GM18499 (cell line): Measurements from ENCODE around the gene SCAI.
"Not testable (repeated sequence)": the region's sequence is repeated elsewhere in the genome, so short reads cannot be mapped to it uniquely, and the experiment has no call there.

ENCODE experiments used
- ATAC-seq: cut with Tn5 transposase; IDR thresholded peaks from one replicate; pipeline ENCODE4 v1.9.1; 2021; ENCODE audit warnings: moderate number of reproducible peaks; ENCODE audit not compliant: insufficient read depth, unreplicated experiment

The SCAI gene

GRCh38 chr9:124959671-124960408 is 183.5 kb downstream of the SCAI start:
- not testable (repeated sequence) for ATAC-seq

- ATAC-seq = no peak
Measured at GRCh38 chr9:124954255-124954654, 189.1 kb downstream of the SCAI start.

- ATAC-seq = no peak
Measured at GRCh38 chr9:124950050-124950718, 193.1 kb downstream of the SCAI start.

GRCh38 chr9:124949387-124949786 is 193.9 kb downstream of the SCAI start:
- ATAC-seq = no peak

- no peak for ATAC-seq
Measured at GRCh38 chr9:124947727-124948391, 195.5 kb downstream of the SCAI start.

DNA sequence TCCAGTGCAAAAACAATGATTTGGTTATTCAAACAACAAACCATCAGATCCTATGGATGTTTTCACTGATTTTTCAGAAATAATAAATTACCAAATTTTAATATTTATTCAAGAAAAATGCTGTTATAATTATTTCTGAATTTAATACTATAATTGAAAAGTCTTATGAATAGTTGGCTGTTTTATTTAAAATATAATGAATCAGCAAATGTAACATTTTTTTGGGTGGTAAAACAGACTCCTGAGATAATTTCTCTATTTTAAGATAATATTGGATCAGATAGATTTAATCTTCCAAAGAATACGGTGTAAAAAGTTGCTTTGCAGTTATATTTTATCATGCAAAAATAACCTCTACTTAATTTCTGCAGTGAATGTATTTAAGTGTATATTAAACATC is 197.2 kb downstream of the SCAI start:
- no peak for ATAC-seq

GRCh38 chr9:124941679-124942561 is 201.4 kb downstream of the SCAI start:
- peak; percentile 10 for ATAC-seq

DNA sequence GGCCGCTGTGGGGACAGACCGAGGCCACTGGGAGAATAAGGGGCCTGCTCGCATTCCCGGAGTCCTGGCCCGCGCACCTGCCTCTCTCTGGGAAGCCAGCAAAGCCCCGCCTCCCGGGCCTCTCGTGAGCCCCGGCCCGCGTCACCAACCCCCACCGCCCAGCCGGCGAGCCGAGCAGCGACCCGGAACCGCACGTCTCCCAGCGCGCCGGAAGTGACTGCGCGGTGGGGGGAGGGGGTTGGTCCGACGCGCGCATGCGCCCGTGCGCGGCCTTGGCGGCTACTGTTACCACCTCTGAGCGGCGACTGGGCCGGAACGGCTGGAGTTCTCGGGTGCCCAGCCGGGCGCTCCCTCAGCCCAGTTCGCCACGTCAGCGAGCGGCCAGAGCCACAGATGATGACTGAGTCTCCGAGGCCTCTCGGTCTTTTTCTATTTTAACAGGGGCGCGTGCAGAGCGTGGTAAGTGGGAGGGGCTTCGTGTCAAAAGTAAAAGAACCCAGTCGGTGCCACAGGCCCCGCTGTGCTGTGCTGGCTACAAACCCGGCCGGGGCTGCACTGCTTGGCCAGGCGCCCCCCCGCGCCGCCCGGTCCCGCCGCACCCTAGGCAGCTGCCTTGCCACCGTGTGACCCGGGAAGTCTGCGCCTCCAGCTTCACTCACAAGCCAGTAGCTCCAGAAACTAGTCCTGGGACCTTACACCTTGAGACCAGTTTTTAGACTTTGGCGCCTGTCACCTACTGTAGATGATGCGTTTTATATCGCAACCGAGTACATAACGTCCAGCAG is 202.2 kb downstream of the SCAI start, which contains the start of gene GOLGA1:
GOLGA1 (minus strand) TSS at position 190 of the 785 bp plus-strand sequence. CDS start 2,372 bp downstream, outside the sequence.
- peak; percentile 46 for ATAC-seq

DNA sequence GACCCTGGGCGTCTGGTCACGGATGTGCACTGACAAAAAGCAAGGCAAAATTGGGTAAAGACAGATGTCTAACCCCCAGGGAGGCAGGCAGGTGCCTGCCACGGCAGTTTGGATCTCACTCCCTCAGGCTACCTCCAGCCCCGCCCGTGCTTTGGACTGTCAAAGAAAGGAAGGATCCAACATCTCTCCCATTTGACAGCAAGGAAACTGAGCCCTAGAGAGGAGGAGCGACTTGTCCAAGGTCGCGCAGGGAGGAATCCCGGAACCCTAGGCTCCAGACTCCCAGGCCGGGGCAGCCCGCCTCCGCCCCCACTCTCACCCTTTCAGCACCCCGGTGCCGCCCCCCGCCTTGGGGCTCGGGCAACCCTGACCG is 202.8 kb downstream of the SCAI start:
- ATAC-seq = peak; percentile 25

DNA sequence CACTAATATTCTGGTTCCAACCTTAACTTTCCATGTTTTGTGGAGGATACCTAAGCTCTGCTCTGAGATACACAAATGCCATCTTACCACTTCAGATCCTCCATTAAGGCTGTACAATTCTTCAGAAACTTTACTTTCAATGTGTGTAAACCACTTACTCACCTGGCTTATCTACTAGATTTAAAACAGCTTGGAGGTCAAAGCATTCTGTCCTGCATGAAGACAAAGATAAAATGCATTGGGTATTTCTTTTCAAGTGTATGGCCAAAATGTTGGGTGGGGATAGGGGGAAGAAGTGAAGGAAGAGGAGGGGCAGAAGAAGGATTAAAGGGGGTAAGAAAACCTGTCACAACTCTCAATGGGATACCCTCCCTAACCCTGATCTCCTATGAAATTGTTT is 203.4 kb downstream of the SCAI start:
- no peak for ATAC-seq

- ATAC-seq = no peak
Measured at GRCh38 chr9:124934290-124934689, 209.0 kb downstream of the SCAI start.

- no peak for ATAC-seq
Measured at GRCh38 chr9:124932333-124932732, 211.0 kb downstream of the SCAI start.

DNA sequence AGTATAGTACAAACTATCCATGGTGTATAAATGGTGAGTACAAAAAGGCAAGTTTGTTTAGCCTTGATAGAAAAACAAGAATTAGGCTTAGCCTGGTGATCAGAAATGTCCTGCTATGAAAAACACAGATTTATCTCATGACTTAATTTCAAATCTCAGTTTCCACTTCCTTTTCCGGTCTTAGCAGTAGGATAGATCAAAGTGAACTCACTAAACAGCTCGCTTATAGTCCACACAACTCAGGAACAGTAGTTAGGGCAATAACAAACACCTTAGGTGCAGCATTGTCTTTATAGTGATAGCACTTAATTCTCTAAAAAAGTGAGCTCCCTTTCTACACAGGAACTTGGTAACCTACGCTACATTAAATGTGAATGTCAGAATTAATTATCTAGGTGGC is 213.9 kb downstream of the SCAI start:
- no peak for ATAC-seq

DNA sequence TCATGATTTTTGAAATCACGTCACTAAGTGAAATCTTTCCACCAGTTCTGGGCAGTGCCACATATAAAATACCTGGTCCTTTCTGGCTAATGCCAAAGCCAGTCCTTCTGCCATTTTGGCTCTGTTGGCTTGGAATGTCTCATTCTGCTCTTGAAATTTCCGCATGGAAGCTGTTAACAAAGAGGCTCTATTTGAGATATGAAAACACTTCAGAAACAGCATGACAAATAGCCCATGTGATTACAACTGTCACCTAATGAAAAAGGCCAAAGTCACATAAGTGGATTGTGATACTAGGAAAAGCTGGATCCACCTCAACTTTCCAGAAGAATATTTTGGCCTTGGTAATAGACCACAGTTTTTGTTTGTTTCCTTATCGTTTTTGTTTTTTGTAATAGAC is 215.2 kb downstream of the SCAI start:
- ATAC-seq = no peak

DNA sequence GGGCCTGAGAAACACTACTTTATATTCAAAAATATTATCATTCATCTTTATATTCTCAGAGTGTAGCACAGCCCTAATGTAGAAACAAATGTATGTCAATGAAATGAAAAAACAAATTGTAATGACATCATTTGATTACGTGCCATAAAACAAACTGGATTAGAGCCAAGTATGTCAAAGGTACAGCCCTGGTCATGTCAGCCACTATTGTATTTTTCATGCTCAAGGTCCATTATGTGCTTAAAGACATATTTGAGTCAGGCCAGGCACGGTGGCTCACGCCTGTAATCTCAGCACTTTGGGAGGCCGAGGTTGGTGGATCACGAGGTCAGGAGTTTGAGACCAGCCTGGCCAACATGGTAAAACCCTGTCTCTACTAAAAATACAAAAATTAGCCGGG is 222.9 kb downstream of the SCAI start:
- ATAC-seq = not testable (repeated sequence)

GRCh38 chr9:124914753-124915405 is 228.4 kb downstream of the SCAI start:
- ATAC-seq = no peak

- no peak for ATAC-seq
Measured at GRCh38 chr9:124913378-124913777, 229.9 kb downstream of the SCAI start.

DNA sequence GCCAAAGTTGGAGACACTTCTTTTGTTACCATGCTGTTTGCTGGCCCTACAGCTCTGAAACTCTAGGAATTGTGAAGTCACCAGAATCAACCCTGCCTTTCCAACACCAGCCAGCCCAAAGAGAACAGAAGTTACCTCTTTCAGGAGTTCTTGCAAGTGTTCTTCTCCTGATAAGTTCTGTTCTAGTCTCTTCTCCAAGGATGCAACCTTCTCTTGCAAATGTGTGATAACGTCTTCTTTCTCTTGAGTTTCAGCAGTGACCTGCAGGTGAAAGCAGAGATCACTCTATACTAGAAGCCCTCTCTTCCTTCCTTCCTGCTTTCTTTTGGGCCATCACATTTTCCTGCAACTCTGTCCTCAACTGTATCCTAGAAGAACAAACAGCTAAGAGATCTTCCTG is 231.6 kb downstream of the SCAI start:
- no peak for ATAC-seq

DNA sequence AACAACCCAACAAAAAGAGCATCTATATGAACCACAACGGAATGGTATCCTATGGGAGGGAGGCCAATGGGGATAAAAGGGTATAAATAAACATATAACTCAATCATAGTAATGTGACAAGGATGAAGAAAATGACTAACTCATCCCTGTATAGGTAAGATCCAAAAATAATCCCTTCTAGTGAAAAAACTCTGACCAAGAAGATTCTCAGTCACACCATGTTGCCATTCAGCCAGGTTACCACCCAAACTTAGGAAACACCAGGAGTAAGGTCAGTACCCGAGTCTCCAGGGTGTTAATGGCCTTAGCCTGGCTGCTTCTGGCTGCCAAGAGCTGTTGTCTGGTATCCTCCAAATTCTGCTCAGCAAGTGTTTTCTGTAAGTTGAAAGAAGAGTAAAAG is 235.2 kb downstream of the SCAI start:
- ATAC-seq = no peak
